Erythroblast (primary cell): Measurements from ENCODE around the gene ANKRD60.

Source experiments
- GATA1 ChIP-seq: IDR thresholded peaks from 2 replicates; pipeline ENCODE4 v1.6.1; 2011; ENCODE audit warnings: low read depth, mild to moderate bottlenecking, control low read depth, low read length, moderate library complexity
- POLR2A ChIP-seq: IDR thresholded peaks from 2 replicates; pipeline ENCODE4 v1.6.1; 2011; ENCODE audit warnings: mild to moderate bottlenecking, low read length

GRCh38 chr20:58198384-58198783 lies 30.1 kb downstream of the ANKRD60 start:
- TF ChIP-seq POLR2A (no peak), GATA1 (no peak)
